Activated CD8-positive, alpha-beta memory T cell treated with anti-CD3 and anti-CD28 coated beads for 1 hour (primary cell): ENCODE results near the gene PXDC1.
"Not testable (repeated sequence)": the region's sequence is repeated elsewhere in the genome, so short reads cannot be mapped to it uniquely, and the experiment has no call there.

Experiments used
- DNase-seq, 2 donors: peaks; one replicate each; pipeline ENCODE4 v3.0.0-alpha.2; 2020; ENCODE audit warnings: low read depth in 1 of 2; ENCODE audit errors: extremely low read depth in 1 of 2

PXDC1 gene

GRCh38 chr6:3677351-3677750 lies 74.2 kb downstream of the PXDC1 start:
- not testable (repeated sequence) for DNase-seq
